ENCODE measurements around the gene COG5. TPM values are rescaled to one million over a fixed set of nuclear protein-coding genes. Genes with fewer than 3 reads are reported as not detected.

The COG5 gene
- total and polyA plus RNA-seq, 10 donors, result 3.6 to 86.6 (median 48.7) TPM

DNA sequence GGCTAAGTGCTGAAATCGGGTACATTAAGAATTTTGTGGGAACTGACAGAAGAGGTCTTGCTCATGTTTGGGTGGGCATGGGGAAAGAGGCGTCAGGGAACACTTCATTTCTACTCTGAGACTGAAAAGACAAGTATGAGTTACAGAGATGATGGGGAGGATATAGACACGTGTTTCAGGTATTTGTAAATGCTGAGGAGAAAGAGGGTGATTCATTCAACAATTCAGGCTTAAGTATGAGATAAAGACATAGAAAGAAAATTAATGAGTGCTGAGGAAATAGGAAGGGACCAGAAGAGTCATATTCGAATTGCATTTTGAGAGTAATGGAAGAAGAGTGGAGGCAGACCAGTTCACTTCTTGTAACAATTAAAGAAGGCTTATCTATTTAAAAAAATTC lies 251.3 kb downstream of the COG5 start:
- Histone ChIP-seq H3K9me3 (no peaks in the 10 kb centered on the region), H3K27me3 (replicated peaks in 1 of 7) (no peaks in the 10 kb centered on the region), H3K27ac (no peak overlapping the region), H3K4me3 (no peak overlapping the region), H3K36me3 (peaks cover 0 to 15% (median 0%) of the 10 kb centered on the region in 6 donors), H3K4me1 (no peaks in the 10 kb centered on the region)
- DNase-seq, result no peak
- WGBS, 5 donors, result 81 to 88% (median 84%) methylated on average over 4 of the region's 4 CpGs
- TF ChIP-seq POLR2AphosphoS5 (IDR thresholded peaks at IDR 0.05) (no peak), POLR2A (IDR thresholded peaks at IDR 0.05) (no peak), CTCF (IDR thresholded peaks at IDR 0.05 in 8 of 11, conservative IDR thresholded peaks at IDR 0.05 in 3 of 11) (no peak)
- intact Hi-C loops (cut with DNase I; ENCODE audit: low total_unique reads), result no loop called here

GRCh38 chr7:107309296-107309695 lies 254.4 kb downstream of the COG5 start:
- H3K9me3 ChIP-seq, result peaks cover 0 to 4% (median 0%) of the 10 kb centered on the region in 8 donors
- DNase-seq, result no peak
- H3K36me3 ChIP-seq, result peaks cover 0 to 23% (median 0%) of the 10 kb centered on the region in 6 donors
- intact Hi-C loops (cut with DNase I; ENCODE audit: low total_unique reads), result no loop called here
- peaks cover 0 to 4% (median 0%) of the 10 kb centered on the region in 6 donors for H3K4me1 ChIP-seq
- no peaks in the 10 kb centered on the region for H3K27me3 ChIP-seq (replicated peaks in 1 of 7)
- H3K4me3 ChIP-seq, result no peak overlapping the region
- no peak overlapping the region for H3K27ac ChIP-seq
- TF ChIP-seq CTCF (IDR thresholded peaks at IDR 0.05 in 8 of 11, conservative IDR thresholded peaks at IDR 0.05 in 3 of 11) (no peak), POLR2AphosphoS5 (IDR thresholded peaks at IDR 0.05) (no peak), POLR2A (IDR thresholded peaks at IDR 0.05) (no peak)
- WGBS, 5 donors, result 80 to 97% (median 96%) methylated on average over 1 of the region's 1 CpG

GRCh38 chr7:107304636-107305035 lies 259.1 kb downstream of the COG5 start:
- Histone ChIP-seq H3K27ac (no peak overlapping the region), H3K36me3 (peaks cover 0 to 8% (median 0%) of the 10 kb centered on the region in 6 donors), H3K27me3 (replicated peaks in 1 of 7) (no peaks in the 10 kb centered on the region), H3K9me3 (peaks cover 0 to 4% (median 0%) of the 10 kb centered on the region in 8 donors), H3K4me1 (peaks cover 0 to 4% (median 0%) of the 10 kb centered on the region in 6 donors), H3K4me3 (no peak overlapping the region)
- intact Hi-C loops (cut with DNase I; ENCODE audit: low total_unique reads), result no loop called here
- WGBS, 5 donors, result 80 to 89% (median 85%) methylated on average over 3 of the region's 3 CpGs
- TF ChIP-seq CTCF (IDR thresholded peaks at IDR 0.05 in 8 of 11, conservative IDR thresholded peaks at IDR 0.05 in 3 of 11), result no peak
- no peak for DNase-seq

DNA sequence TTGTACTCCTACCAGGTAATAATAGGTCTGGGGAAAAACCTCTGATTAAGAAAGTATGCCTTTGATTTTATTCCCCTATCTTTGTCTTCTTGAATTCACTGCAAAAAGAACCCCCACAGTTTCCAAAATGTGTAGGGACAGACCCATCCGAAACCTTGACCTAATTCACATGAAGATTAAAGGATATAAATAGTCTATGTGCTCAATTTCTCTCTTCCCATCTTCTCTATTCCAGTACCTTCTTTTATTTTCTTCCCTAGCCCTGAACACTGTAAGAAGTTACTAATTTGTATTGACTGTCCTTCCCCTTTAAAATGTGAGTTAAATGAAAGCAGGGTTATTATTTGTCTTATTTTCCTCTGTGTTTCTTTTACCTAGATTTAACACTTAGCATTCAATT lies 259.7 kb downstream of the COG5 start:
- no peak for DNase-seq
- Histone ChIP-seq H3K27me3 (replicated peaks in 1 of 7) (no peaks in the 10 kb centered on the region), H3K4me3 (no peak overlapping the region), H3K4me1 (peaks cover 0 to 4% (median 0%) of the 10 kb centered on the region in 6 donors), H3K9me3 (peaks cover 0 to 4% (median 0%) of the 10 kb centered on the region in 8 donors), H3K27ac (no peak overlapping the region), H3K36me3 (peaks cover 0 to 8% (median 0%) of the 10 kb centered on the region in 6 donors)
- TF ChIP-seq POLR2AphosphoS5 (IDR thresholded peaks at IDR 0.05), result no peak
- TF ChIP-seq POLR2A (IDR thresholded peaks at IDR 0.05), result no peak
- TF ChIP-seq CTCF (IDR thresholded peaks at IDR 0.05 in 8 of 11, conservative IDR thresholded peaks at IDR 0.05 in 3 of 11), result no peak
- intact Hi-C loops (cut with DNase I; ENCODE audit: low total_unique reads), result no loop called here
- WGBS, 5 donors, result 91 to 97% (median 91%) methylated on average over 1 of the region's 1 CpG
